ENCODE results near the gene SLCO4A1.

SLCO4A1 gene

GRCh38 chr20:62642051-62642665 is at the start of gene SLCO4A1:
SLCO4A1 (plus strand) TSS chr20:62642503; CDS start chr20:62656455, 13,952 bp downstream.
- ChIA-PET POLR2A (no interaction called here), CTCF (interaction anchor here (0.7 to 1.9 kb wide), 3 partner anchors 26 to 152 kb away, joined by 3 to 5 read pairs (median 3); no protein-coding TSS in a partner anchor)
- peak within 1 kb of the TSS; percentile 36 for H3K4me3 ChIP-seq (ENCODE audit: low read depth, low read length)
- no peak for TF ChIP-seq CTCF (IDR thresholded peaks at IDR 0.05; ENCODE audit: insufficient read depth, low read length, missing control alignments)
- no peak for DNase-seq (ENCODE audit: low read depth, low spot score)

- no peak for DNase-seq (ENCODE audit: low read depth, low spot score)
- ChIA-PET CTCF (no interaction called here), POLR2A (no interaction called here)
- H3K4me3 ChIP-seq (ENCODE audit: low read depth, low read length): no peak overlapping the region
- TF ChIP-seq CTCF (IDR thresholded peaks at IDR 0.05; ENCODE audit: insufficient read depth, low read length, missing control alignments): no peak
Measured at GRCh38 chr20:62592506-62593177, 49.7 kb upstream of the SLCO4A1 start.

GRCh38 chr20:62593616-62594015 is 48.7 kb upstream of the SLCO4A1 start:
- no peak overlapping the region for H3K4me3 ChIP-seq (ENCODE audit: low read depth, low read length)
- no peak for DNase-seq (ENCODE audit: low read depth, low spot score)
- no peak for TF ChIP-seq CTCF (IDR thresholded peaks at IDR 0.05; ENCODE audit: insufficient read depth, low read length, missing control alignments)
- CTCF ChIA-PET: no interaction called here
- POLR2A ChIA-PET: no interaction called here

GRCh38 chr20:62595069-62595468 is 47.2 kb upstream of the SLCO4A1 start:
- no peak overlapping the region for H3K4me3 ChIP-seq (ENCODE audit: low read depth, low read length)
- DNase-seq (ENCODE audit: low read depth, low spot score): no peak
- ChIA-PET CTCF (no interaction called here), POLR2A (no interaction called here)
- TF ChIP-seq CTCF (IDR thresholded peaks at IDR 0.05; ENCODE audit: insufficient read depth, low read length, missing control alignments): no peak

GRCh38 chr20:62595491-62595890 is 46.8 kb upstream of the SLCO4A1 start:
- DNase-seq (ENCODE audit: low read depth, low spot score): no peak
- TF ChIP-seq CTCF (IDR thresholded peaks at IDR 0.05; ENCODE audit: insufficient read depth, low read length, missing control alignments): no peak
- ChIA-PET CTCF (no interaction called here), POLR2A (no interaction called here)
- H3K4me3 ChIP-seq (ENCODE audit: low read depth, low read length): no peak overlapping the region

GRCh38 chr20:62596486-62596885 is 45.8 kb upstream of the SLCO4A1 start:
- ChIA-PET CTCF (interaction anchor here (1.9 kb wide), 1 partner anchor 20 kb away, joined by 6 read pairs; no protein-coding TSS in a partner anchor), POLR2A (no interaction called here)
- no peak for DNase-seq (ENCODE audit: low read depth, low spot score)
- TF ChIP-seq CTCF (IDR thresholded peaks at IDR 0.05; ENCODE audit: insufficient read depth, low read length, missing control alignments): no peak
- no peak overlapping the region for H3K4me3 ChIP-seq (ENCODE audit: low read depth, low read length)
